Left lung (tissue), 10 donors: ENCODE results near the gene DAAM1. TPM values are rescaled to one million over a fixed set of nuclear protein-coding genes. Genes with fewer than 3 reads are reported as not detected.

Source experiments
- ATAC-seq: fragments of 200-7000 bp; cut with Tn5 transposase; one replicate; pipeline ENCODE4 v1.9.1; 2020; ENCODE audit warnings: moderate library complexity
- DNase-seq, 4 donors: peaks; one replicate each; pipeline ENCODE4 v3.0.0-alpha.2; 2013 to 2020
- H3K27ac ChIP-seq, 2 donors: fragments of 200-600 bp; sonication (generic) in 1 of 2; one replicate each; pipeline versions ENCODE4 v1.5.0 to v1.8.0; 2020 to 2021
- H3K27me3 ChIP-seq, 2 donors: fragments of 200-600 bp; sonication (generic) in 1 of 2; one replicate each; pipeline versions ENCODE4 v1.5.0 to v1.8.0; 2020 to 2021
- H3K36me3 ChIP-seq, 2 donors: fragments of 200-600 bp; sonication (generic) in 1 of 2; one replicate each; pipeline versions ENCODE4 v1.5.0 to v1.8.0; 2020 to 2021
- H3K4me1 ChIP-seq, 2 donors: fragments of 200-600 bp; one replicate each; pipeline ENCODE4 v1.8.0; 2021
- H3K4me3 ChIP-seq, 2 donors: fragments of 200-600 bp; sonication (generic) in 1 of 2; one replicate each; pipeline versions ENCODE4 v1.5.0 to v1.8.0; 2020 to 2021; ENCODE audit warnings: mild to moderate bottlenecking in 1 of 2
- H3K9me3 ChIP-seq, 2 donors: fragments of 200-600 bp; sonication (generic) in 1 of 2; one replicate each; pipeline versions ENCODE4 v1.5.0 to v1.8.0; 2020 to 2021
- CTCF ChIP-seq, 2 donors: fragments of 200-600 bp; sonication (generic) in 1 of 2; IDR thresholded peaks; one replicate each; pipeline versions ENCODE4 v1.5.0 to v1.8.0; 2021; ENCODE audit warnings: antibody characterized with exemption in 2 of 2
- intact Hi-C, 2 donors: fragments of 100-400 bp; cut with DNase I; formaldehyde crosslinking; loops; one replicate each; pipeline versions ENCODE4 v1.11.2 to v1.14.2; 2022
- polyA plus RNA-seq, 6 donors: library from polyadenylated mRNA; unstranded; fragments of 120-200 nt; gene quantifications; one replicate each; pipeline ENCODE4 v1.2.1, GENCODE V29; 2013; ENCODE audit not compliant: insufficient read length in 6 of 6
- total RNA-seq, 2 donors: library from RNA; stranded (reverse); fragmentation: NEBNext Ultra II Directional; extraction: Animal tissue kit (Norgen Biotek cat#: 25700); gene quantifications; one replicate each; pipeline ENCODE4 v1.2.1, GENCODE V29; 2021
- donor health status: DM: no; HTN: yes; CAD: no.
- donor health status: DM: no; HTN: no; CAD: no.

DAAM1 gene
- total and polyA plus RNA-seq, 8 donors: 47.5 to 68.4 (median 51.0) TPM

GRCh38 chr14:59147007-59147406 lies 41.5 kb upstream of the DAAM1 start:
- peak in 2 of 4 donors; percentile 53 to 65 for DNase-seq
- H3K9me3 ChIP-seq: no peaks in the 10 kb centered on the region
- H3K27me3 ChIP-seq: no peaks in the 10 kb centered on the region
- TF ChIP-seq CTCF (IDR thresholded peaks at IDR 0.05): no peak
- no peak for ATAC-seq
- no peak overlapping the region for H3K4me3 ChIP-seq
- intact Hi-C loops: no loop called here
- peaks cover 0 to 5% of the 10 kb centered on the region in 2 donors for H3K4me1 ChIP-seq
- H3K36me3 ChIP-seq: no peaks in the 10 kb centered on the region
- no peak overlapping the region for H3K27ac ChIP-seq

- Histone ChIP-seq H3K27ac (no peak overlapping the region), H3K4me3 (no peak overlapping the region), H3K9me3 (no peaks in the 10 kb centered on the region), H3K27me3 (no peaks in the 10 kb centered on the region), H3K4me1 (peaks cover 0 to 5% of the 10 kb centered on the region in 2 donors), H3K36me3 (no peaks in the 10 kb centered on the region)
- ATAC-seq (no peak), DNase-seq (no peak)
- intact Hi-C loops: no loop called here
- no peak for TF ChIP-seq CTCF (IDR thresholded peaks at IDR 0.05)
Measured at GRCh38 chr14:59148334-59148900, 40.0 kb upstream of the DAAM1 start.

GRCh38 chr14:59150990-59151389 lies 37.5 kb upstream of the DAAM1 start:
- H3K4me3 ChIP-seq: no peak overlapping the region
- no peaks in the 10 kb centered on the region for H3K27me3 ChIP-seq
- intact Hi-C loops: no loop called here
- H3K4me1 ChIP-seq: peaks cover 0 to 5% of the 10 kb centered on the region in 2 donors
- H3K9me3 ChIP-seq: no peaks in the 10 kb centered on the region
- DNase-seq (no peak), ATAC-seq (peak; percentile 56)
- no peak for TF ChIP-seq CTCF (IDR thresholded peaks at IDR 0.05)
- no peak overlapping the region for H3K27ac ChIP-seq
- H3K36me3 ChIP-seq: no peaks in the 10 kb centered on the region

GRCh38 chr14:59154373-59154772 lies 34.1 kb upstream of the DAAM1 start:
- no peak for TF ChIP-seq CTCF (IDR thresholded peaks at IDR 0.05)
- Histone ChIP-seq H3K27ac (peak overlapping the region in 1 of 2 donors; percentile 38), H3K9me3 (no peaks in the 10 kb centered on the region), H3K4me3 (no peak overlapping the region), H3K27me3 (no peaks in the 10 kb centered on the region), H3K4me1 (peaks cover 0 to 5% of the 10 kb centered on the region in 2 donors), H3K36me3 (no peaks in the 10 kb centered on the region)
- DNase-seq (no peak), ATAC-seq (no peak)
- intact Hi-C loops: no loop called here

GRCh38 chr14:59155886-59156285 lies 32.6 kb upstream of the DAAM1 start:
- no peak for DNase-seq
- no peak for ATAC-seq
- Histone ChIP-seq H3K9me3 (no peaks in the 10 kb centered on the region), H3K4me3 (no peak overlapping the region), H3K36me3 (no peaks in the 10 kb centered on the region), H3K27me3 (no peaks in the 10 kb centered on the region), H3K27ac (no peak overlapping the region), H3K4me1 (peaks cover 0 to 5% of the 10 kb centered on the region in 2 donors)
- intact Hi-C loops: no loop called here
- no peak for TF ChIP-seq CTCF (IDR thresholded peaks at IDR 0.05)
